HepG2 (cell line): ENCODE measurements around the gene TNFRSF21. TPM values are rescaled to one million over a fixed set of nuclear protein-coding genes. Genes with fewer than 3 reads are reported as not detected.

Source experiments
- AFF4 ChIP-seq: sonication (generic); formaldehyde crosslinking; IDR thresholded peaks from 2 replicates; pipeline ENCODE4 v1.4.0; 2020; ENCODE audit warnings: missing genetic modification reagents
- EP300 ChIP-seq, 3 experiments: sonication (generic) in 1 of 3; formaldehyde crosslinking in 1 of 3; IDR thresholded peaks; 2 replicates each; pipeline versions ENCODE4 v1.5.1 to v1.6.1; 2011 to 2020; ENCODE audit warnings: low read depth in 2 of 3, low read length in 2 of 3, borderline replicate concordance in 1 of 3, improper control_type of control experiment in 1 of 3, mild to moderate bottlenecking in 1 of 3, missing genetic modification reagents in 1 of 3, moderate library complexity in 1 of 3
- GTF3A ChIP-seq: sonication (generic); formaldehyde crosslinking; conservative IDR thresholded peaks from 2 replicates; pipeline ENCODE4 v1.4.0; 2020; ENCODE audit warnings: mild to moderate bottlenecking, missing genetic modification reagents
- KAT7 ChIP-seq: IDR thresholded peaks from 2 replicates; pipeline ENCODE4 v1.6.1; 2018; ENCODE audit warnings: borderline replicate concordance, missing compliant biosample characterization
- SIX1 ChIP-seq: sonication (generic); formaldehyde crosslinking; IDR thresholded peaks from 2 replicates; pipeline ENCODE4 v1.4.0; 2020; ENCODE audit warnings: missing genetic modification reagents, borderline replicate concordance
- TBP ChIP-seq: sonication (generic); formaldehyde crosslinking; IDR thresholded peaks from 2 replicates; pipeline ENCODE4 v1.5.0; 2020; ENCODE audit warnings: missing genetic modification reagents
- TBX2 ChIP-seq: sonication (generic); formaldehyde crosslinking; IDR thresholded peaks from 2 replicates; pipeline ENCODE4 v1.5.0; 2020; ENCODE audit warnings: missing genetic modification reagents, mild to moderate bottlenecking, borderline replicate concordance
- TP53 ChIP-seq: sonication (generic); formaldehyde crosslinking; conservative IDR thresholded peaks from 2 replicates; pipeline ENCODE4 v1.4.0; 2020; ENCODE audit warnings: missing genetic modification reagents
- TRIM24 ChIP-seq: sonication (generic); formaldehyde crosslinking; IDR thresholded peaks from 2 replicates; pipeline ENCODE4 v1.8.0; 2022; ENCODE audit warnings: mild to moderate bottlenecking, missing genetic modification reagents
- WIZ ChIP-seq: sonication (generic); formaldehyde crosslinking; IDR thresholded peaks from 2 replicates; pipeline ENCODE4 v1.5.1; 2020; ENCODE audit warnings: mild to moderate bottlenecking, missing genetic modification reagents
- ZBTB1 ChIP-seq: sonication (generic); formaldehyde crosslinking; IDR thresholded peaks from 2 replicates; pipeline ENCODE4 v1.4.0; 2020; ENCODE audit warnings: missing genetic modification reagents, borderline replicate concordance
- ZNF296 ChIP-seq: sonication (generic); formaldehyde crosslinking; conservative IDR thresholded peaks from 2 replicates; pipeline ENCODE4 v1.5.0; 2020; ENCODE audit warnings: mild to moderate bottlenecking, missing genetic modification reagents
- ZNF550 ChIP-seq: sonication (generic); formaldehyde crosslinking; IDR thresholded peaks from 2 replicates; pipeline ENCODE4 v1.4.0; 2020; ENCODE audit warnings: mild to moderate bottlenecking, missing genetic modification reagents, borderline replicate concordance
- ZNF75D ChIP-seq: sonication (generic); formaldehyde crosslinking; IDR thresholded peaks from 2 replicates; pipeline ENCODE4 v1.8.1; 2023; ENCODE audit warnings: missing genetic modification reagents, mild to moderate bottlenecking, borderline replicate concordance
- polyA plus RNA-seq, 8 experiments: library from polyadenylated mRNA; depleted of rRNA in 3 of 8; stranded (reverse) in 7 of 8; unstranded in 1 of 8; fragments of >200 nt; fragmentation: Illumina TruSeq in 4 of 8; extraction: Trizol in 4 of 8; gene quantifications; 2 replicates each; pipeline versions ENCODE4 v1.2.1 to v1.2.3, GENCODE V29; 2011 to 2016; ENCODE audit warnings: low read depth in 4 of 8, missing spikeins in 1 of 8, mixed read lengths in 1 of 8; ENCODE audit not compliant: insufficient read depth in 1 of 8
- total RNA-seq, 5 experiments: library from RNA; depleted of rRNA; stranded (reverse); fragments of >200 nt; fragmentation: Illumina TruSeq; extraction: Trizol; gene quantifications; 2 replicates each; pipeline ENCODE4 v1.2.3, GENCODE V29; 2016; ENCODE audit warnings: low read depth in 1 of 5
- TF ChIP-seq, protein P1 (sequence below): sonication (generic); formaldehyde crosslinking; IDR thresholded peaks from 2 replicates; pipeline ENCODE4 v1.9.0; 2021; ENCODE audit warnings: mild to moderate bottlenecking, missing genetic modification reagents
- TF ChIP-seq, protein P2 (sequence below), 2 experiments: fragments of 450-650 bp in 1 of 2; sonication (generic) in 1 of 2; formaldehyde crosslinking; IDR thresholded peaks; 2 replicates each; pipeline versions ENCODE4 v1.5.0 to v1.8.0; 2020 to 2022; ENCODE audit warnings: mild to moderate bottlenecking in 1 of 2, missing genetic modification reagents in 1 of 2

Gene TNFRSF21
- total and polyA plus RNA-seq, 2 of the 13 experiments (the other 11 are each of a cell fraction or from before 2014, with no cell fraction given) = 24.8 to 46.3 TPM

GRCh38 chr6:47309291-47310130 is at the start of gene TNFRSF21 (continued):
- peak; percentile 90 for TF ChIP-seq AFF4 (CRISPR knock-in tag)
- peak; percentile 21; the same call in 1 of the 2 replicates for TF ChIP-seq GTF3A (CRISPR knock-in tag)
- TF ChIP-seq TBP = peak; percentile 45; the same call in 1 of the 2 replicates
- 0 out of 2 replicates have a peak, but pooled peaks have one; percentile 84 for TF ChIP-seq WIZ (CRISPR knock-in tag)
- peak; percentile 65; the same call in 1 of the 2 replicates for TF ChIP-seq KAT7 (CRISPR knock-in tag)
- TF ChIP-seq TBX2 (CRISPR knock-in tag) = peak; percentile 88
- peak; percentile 78; the same call in 1 of the 2 replicates for TF ChIP-seq ZNF296 (CRISPR knock-in tag)
- TF ChIP-seq ZNF550 (CRISPR knock-in tag) = peak; percentile 51; the same call in 1 of the 2 replicates
- no peak for TF ChIP-seq TRIM24
- TF ChIP-seq ZNF75D (CRISPR knock-in tag) = no peak
- TF ChIP-seq EP300 (IDR thresholded peaks at IDR 0.05; ENCODE audit: low read depth in 2 of 2, low read length in 2 of 2) = peak in 1 of 2 experiments; percentile 17; a peak in 1 of 4 replicates
- peak; percentile 24; the same call in 1 of the 2 replicates for TF ChIP-seq EP300 (CRISPR knock-in tag; IDR thresholded peaks at IDR 0.05; ENCODE audit: borderline replicate concordance)
- TF ChIP-seq SIX1 (CRISPR knock-in tag) = peak; percentile 47
- TF ChIP-seq ZBTB1 (CRISPR knock-in tag) = peak; percentile 62; the same call in 1 of the 2 replicates
- TF ChIP-seq, protein P1, sequence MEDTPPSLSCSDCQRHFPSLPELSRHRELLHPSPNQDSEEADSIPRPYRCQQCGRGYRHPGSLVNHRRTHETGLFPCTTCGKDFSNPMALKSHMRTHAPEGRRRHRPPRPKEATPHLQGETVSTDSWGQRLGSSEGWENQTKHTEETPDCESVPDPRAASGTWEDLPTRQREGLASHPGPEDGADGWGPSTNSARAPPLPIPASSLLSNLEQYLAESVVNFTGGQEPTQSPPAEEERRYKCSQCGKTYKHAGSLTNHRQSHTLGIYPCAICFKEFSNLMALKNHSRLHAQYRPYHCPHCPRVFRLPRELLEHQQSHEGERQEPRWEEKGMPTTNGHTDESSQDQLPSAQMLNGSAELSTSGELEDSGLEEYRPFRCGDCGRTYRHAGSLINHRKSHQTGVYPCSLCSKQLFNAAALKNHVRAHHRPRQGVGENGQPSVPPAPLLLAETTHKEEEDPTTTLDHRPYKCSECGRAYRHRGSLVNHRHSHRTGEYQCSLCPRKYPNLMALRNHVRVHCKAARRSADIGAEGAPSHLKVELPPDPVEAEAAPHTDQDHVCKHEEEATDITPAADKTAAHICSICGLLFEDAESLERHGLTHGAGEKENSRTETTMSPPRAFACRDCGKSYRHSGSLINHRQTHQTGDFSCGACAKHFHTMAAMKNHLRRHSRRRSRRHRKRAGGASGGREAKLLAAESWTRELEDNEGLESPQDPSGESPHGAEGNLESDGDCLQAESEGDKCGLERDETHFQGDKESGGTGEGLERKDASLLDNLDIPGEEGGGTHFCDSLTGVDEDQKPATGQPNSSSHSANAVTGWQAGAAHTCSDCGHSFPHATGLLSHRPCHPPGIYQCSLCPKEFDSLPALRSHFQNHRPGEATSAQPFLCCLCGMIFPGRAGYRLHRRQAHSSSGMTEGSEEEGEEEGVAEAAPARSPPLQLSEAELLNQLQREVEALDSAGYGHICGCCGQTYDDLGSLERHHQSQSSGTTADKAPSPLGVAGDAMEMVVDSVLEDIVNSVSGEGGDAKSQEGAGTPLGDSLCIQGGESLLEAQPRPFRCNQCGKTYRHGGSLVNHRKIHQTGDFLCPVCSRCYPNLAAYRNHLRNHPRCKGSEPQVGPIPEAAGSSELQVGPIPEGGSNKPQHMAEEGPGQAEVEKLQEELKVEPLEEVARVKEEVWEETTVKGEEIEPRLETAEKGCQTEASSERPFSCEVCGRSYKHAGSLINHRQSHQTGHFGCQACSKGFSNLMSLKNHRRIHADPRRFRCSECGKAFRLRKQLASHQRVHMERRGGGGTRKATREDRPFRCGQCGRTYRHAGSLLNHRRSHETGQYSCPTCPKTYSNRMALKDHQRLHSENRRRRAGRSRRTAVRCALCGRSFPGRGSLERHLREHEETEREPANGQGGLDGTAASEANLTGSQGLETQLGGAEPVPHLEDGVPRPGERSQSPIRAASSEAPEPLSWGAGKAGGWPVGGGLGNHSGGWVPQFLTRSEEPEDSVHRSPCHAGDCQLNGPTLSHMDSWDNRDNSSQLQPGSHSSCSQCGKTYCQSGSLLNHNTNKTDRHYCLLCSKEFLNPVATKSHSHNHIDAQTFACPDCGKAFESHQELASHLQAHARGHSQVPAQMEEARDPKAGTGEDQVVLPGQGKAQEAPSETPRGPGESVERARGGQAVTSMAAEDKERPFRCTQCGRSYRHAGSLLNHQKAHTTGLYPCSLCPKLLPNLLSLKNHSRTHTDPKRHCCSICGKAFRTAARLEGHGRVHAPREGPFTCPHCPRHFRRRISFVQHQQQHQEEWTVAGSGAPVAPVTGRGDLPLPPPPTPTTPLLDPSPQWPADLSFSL (CRISPR knock-in tag) = 0 out of 2 replicates have a peak, but pooled peaks have one; percentile 41
- peak; percentile 69; the same call in 1 of the 2 replicates for TF ChIP-seq TP53 (CRISPR knock-in tag)
- TF ChIP-seq, protein P2, sequence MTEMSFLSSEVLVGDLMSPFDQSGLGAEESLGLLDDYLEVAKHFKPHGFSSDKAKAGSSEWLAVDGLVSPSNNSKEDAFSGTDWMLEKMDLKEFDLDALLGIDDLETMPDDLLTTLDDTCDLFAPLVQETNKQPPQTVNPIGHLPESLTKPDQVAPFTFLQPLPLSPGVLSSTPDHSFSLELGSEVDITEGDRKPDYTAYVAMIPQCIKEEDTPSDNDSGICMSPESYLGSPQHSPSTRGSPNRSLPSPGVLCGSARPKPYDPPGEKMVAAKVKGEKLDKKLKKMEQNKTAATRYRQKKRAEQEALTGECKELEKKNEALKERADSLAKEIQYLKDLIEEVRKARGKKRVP (CRISPR knock-in tag; IDR thresholded peaks at IDR 0.05) = peak in 1 of 2 experiments; percentile 85; a peak in 2 of 4 replicates
